IMR-90 (cell line): Measurements from ENCODE around the gene KITLG. TPM values are rescaled to one million over a fixed set of nuclear protein-coding genes. Genes with fewer than 3 reads are reported as not detected.
A peak's percentile ranks its signal among the peaks of the same experiment; 100 is the strongest.

Experiments
- ATAC-seq: fragments of 200-7000 bp; cut with Tn5 transposase; 2 replicates; pipeline ENCODE4 v1.9.1; 2020; ENCODE audit warnings: low read depth, mild to moderate bottlenecking, moderate library complexity
- BruUV-seq: library from RNA; stranded (reverse); fragments of 400-500 nt; replicated peaks from 2 replicates; lab custom pipeline; 2021; lab: Mats Ljungman, UMichigan
- CTCF ChIA-PET: fragments of 300-600 bp; formaldehyde crosslinking; extraction: SDS; loops from one replicate; lab custom pipeline; 2021; ENCODE audit warnings: antibody characterized with exemption; lab: Yijun Ruan, JAX
- POLR2A ChIA-PET: fragments of 300-600 bp; sonication (Branson Sonifier 250); formaldehyde crosslinking; loops from one replicate; lab custom pipeline; 2022; ENCODE audit warnings: antibody characterized with exemption; ENCODE audit not compliant: unreplicated experiment; lab: Charles Lee
- DNase-seq: peaks from one replicate; pipeline ENCODE4 v3.0.0; 2013
- H2AFZ ChIP-seq: replicated peaks from 2 replicates; pipeline ENCODE3; 2013; ENCODE audit warnings: low read length, mild to moderate bottlenecking; ENCODE audit not compliant: poor library complexity
- H2AK5ac ChIP-seq: 2 replicates; pipeline ENCODE4 v1.6.1; 2013; ENCODE audit warnings: low read depth, low read length, inconsistent platforms
- H2AK9ac ChIP-seq: replicated peaks from 2 replicates; pipeline ENCODE3; 2013; ENCODE audit warnings: mild to moderate bottlenecking, low read depth, low read length, moderate library complexity; ENCODE audit not compliant: poor library complexity
- H2BK120ac ChIP-seq: 2 replicates; pipeline ENCODE4 v1.6.1; 2013; ENCODE audit warnings: low read depth, low read length, inconsistent platforms
- H2BK15ac ChIP-seq: 3 replicates; pipeline ENCODE4 v1.6.1; 2013; ENCODE audit warnings: low read depth, low read length, inconsistent platforms
- H2BK20ac ChIP-seq: 2 replicates; pipeline ENCODE4 v1.6.1; 2013; ENCODE audit warnings: low read depth, mild to moderate bottlenecking, inconsistent platforms, low read length, moderate library complexity
- H2BK5ac ChIP-seq: 2 replicates; pipeline ENCODE4 v1.6.1; 2013; ENCODE audit warnings: mild to moderate bottlenecking, low read depth, low read length, inconsistent platforms; ENCODE audit not compliant: poor library complexity, severe bottlenecking
- H3K14ac ChIP-seq: replicated peaks from 2 replicates; pipeline ENCODE4 v1.6.1; 2013; ENCODE audit warnings: low read depth, low read length, inconsistent platforms
- H3K18ac ChIP-seq: 2 replicates; pipeline ENCODE4 v1.6.1; 2013; ENCODE audit warnings: low read depth, low read length, control low read depth
- H3K23ac ChIP-seq: 2 replicates; pipeline ENCODE4 v1.6.1; 2013; ENCODE audit warnings: low read depth, low read length, inconsistent platforms
- H3K27ac ChIP-seq: 2 replicates; pipeline ENCODE4 v1.5.1; 2013; ENCODE audit warnings: mild to moderate bottlenecking, control low read depth, low read length; ENCODE audit not compliant: insufficient read depth
- H3K27me3 ChIP-seq: 2 replicates; pipeline ENCODE4 v1.6.1; 2013; ENCODE audit warnings: low read length; ENCODE audit not compliant: control insufficient read depth, insufficient read depth
- H3K36me3 ChIP-seq: 2 replicates; pipeline ENCODE4 v1.6.1; 2013; ENCODE audit warnings: low read length, mixed read lengths; ENCODE audit not compliant: control insufficient read depth, insufficient read depth
- H3K4ac ChIP-seq: 2 replicates; pipeline ENCODE4 v1.6.1; 2013; ENCODE audit warnings: low read depth, low read length, inconsistent platforms
- H3K4me1 ChIP-seq: 2 replicates; pipeline ENCODE4 v1.6.1; 2013; ENCODE audit warnings: low read length, mixed read lengths; ENCODE audit not compliant: control insufficient read depth, insufficient read depth
- H3K4me2 ChIP-seq: 2 replicates; pipeline ENCODE4 v1.6.1; 2013; ENCODE audit warnings: low read depth, mild to moderate bottlenecking, control low read depth, low read length, moderate library complexity
- H3K4me3 ChIP-seq: 2 replicates; pipeline ENCODE4 v1.5.1; 2013; ENCODE audit warnings: low read depth, mild to moderate bottlenecking, control low read depth, low read length, moderate library complexity; ENCODE audit not compliant: insufficient read depth
- H3K56ac ChIP-seq: 2 replicates; pipeline ENCODE4 v1.6.1; 2013; ENCODE audit warnings: low read length, inconsistent platforms; ENCODE audit not compliant: insufficient read depth; ENCODE audit errors: extremely low read depth
- H3K79me1 ChIP-seq, 2 experiments: 2 replicates each; pipeline ENCODE4 v1.6.1; 2013; ENCODE audit warnings: low read length in 2 of 2, inconsistent platforms in 1 of 2, low read depth in 1 of 2
- H3K9ac ChIP-seq: 2 replicates; pipeline ENCODE4 v1.6.1; 2013; ENCODE audit warnings: low read depth, low read length, control low read depth
- H3K9me1 ChIP-seq: 2 replicates; pipeline ENCODE4 v1.6.1; 2013; ENCODE audit warnings: low read length, inconsistent platforms; ENCODE audit not compliant: insufficient read depth
- H3K9me3 ChIP-seq: 2 replicates; pipeline ENCODE4 v1.6.1; 2013; ENCODE audit warnings: low read length; ENCODE audit not compliant: control insufficient read depth, insufficient read depth
- H4K20me1 ChIP-seq: 2 replicates; pipeline ENCODE4 v1.6.1; 2013; ENCODE audit warnings: low read length, inconsistent platforms; ENCODE audit not compliant: insufficient read depth
- H4K5ac ChIP-seq: 2 replicates; pipeline ENCODE4 v1.6.1; 2013; ENCODE audit warnings: mild to moderate bottlenecking, low read depth, low read length, control low read depth
- H4K8ac ChIP-seq, 2 experiments: 2 replicates each; pipeline ENCODE4 v1.6.1; 2013; ENCODE audit warnings: low read depth in 2 of 2, low read length in 2 of 2, control low read depth in 1 of 2, inconsistent platforms in 1 of 2
- H4K91ac ChIP-seq: 2 replicates; pipeline ENCODE4 v1.6.1; 2013; ENCODE audit warnings: low read depth, low read length, inconsistent platforms; ENCODE audit not compliant: insufficient read depth
- BHLHE40 ChIP-seq: fragments of 150-350 bp; IDR thresholded peaks from 2 replicates; pipeline ENCODE4 v1.6.1; 2016; ENCODE audit warnings: mild to moderate bottlenecking, low read depth, low read length
- MAFK ChIP-seq: IDR thresholded peaks from 2 replicates; pipeline ENCODE4 v1.6.1; 2012; ENCODE audit warnings: low read depth, low read length, improper control_type of control experiment
- MAZ ChIP-seq: IDR thresholded peaks from 2 replicates; pipeline ENCODE4 v1.6.1; 2012; ENCODE audit warnings: low read depth, mild to moderate bottlenecking, low read length, improper control_type of control experiment, moderate library complexity, borderline replicate concordance
- MXI1 ChIP-seq: IDR thresholded peaks from 2 replicates; pipeline ENCODE4 v1.6.1; 2012; ENCODE audit warnings: low read depth, mild to moderate bottlenecking, low read length, moderate library complexity, borderline replicate concordance
- RCOR1 ChIP-seq: IDR thresholded peaks from 2 replicates; pipeline ENCODE4 v1.6.1; 2012; ENCODE audit warnings: mild to moderate bottlenecking, low read length, improper control_type of control experiment; ENCODE audit not compliant: insufficient replicate concordance
- WGBS, 2 experiments: methylation state at CpG; one replicate each; pipeline versions ENCODE4 v1.1.5 to v1.1.7; 2013; ENCODE audit warnings: missing lambda C conversion rate in 2 of 2; ENCODE audit not compliant: insufficient read length in 1 of 2; ENCODE audit errors: extremely low coverage in 2 of 2; 5-methylcytosine and 5-hydroxymethylcytosine counted together
- dilution Hi-C: fragments of 300-500 bp; cut with HindIII; formaldehyde crosslinking; loops from one replicate; pipeline ENCODE4 v1.14.3; 2018; ENCODE audit warnings: low sequenced_read_pairs; ENCODE audit not compliant: unreplicated experiment
- in situ Hi-C: fragments of 300-500 bp; cut with MboI; formaldehyde crosslinking; loops from 3 replicates; pipeline ENCODE4 v1.14.3; 2019; ENCODE audit warnings: low sequenced_read_pairs, inconsistent platforms, mixed read lengths
- intact Hi-C: fragments of 100-400 bp; cut with micrococcal nuclease; formaldehyde crosslinking; loops from 2 replicates; pipeline ENCODE4 v1.10.0; 2022
- polyA plus RNA-seq, 3 experiments: library from polyadenylated mRNA; depleted of rRNA; stranded (reverse); fragments of >200 nt; gene quantifications; 2 replicates each; pipeline ENCODE4 v1.2.3, GENCODE V29; 2012; ENCODE audit warnings: low replicate concordance in 1 of 3
- total RNA-seq: library from RNA; depleted of rRNA; stranded (reverse); fragments of >200 nt; gene quantifications from 2 replicates; pipeline ENCODE4 v1.2.3, GENCODE V29; 2012
- TF ChIP-seq, protein P1 (sequence below): conservative IDR thresholded peaks from 2 replicates; pipeline ENCODE4 v1.5.1; 2012; ENCODE audit warnings: mild to moderate bottlenecking, low read depth, low read length, improper control_type of control experiment
- TF ChIP-seq, protein P2 (sequence below): fragments of 150-350 bp; IDR thresholded peaks from 2 replicates; pipeline ENCODE4 v1.6.1; 2017; ENCODE audit warnings: mild to moderate bottlenecking, antibody characterized with exemption, low read length, low read depth

KITLG gene
- total and polyA plus RNA-seq, 2 of the 4 experiments (the other 2 are of a cell fraction) = 14.5 to 87.5 TPM

DNA sequence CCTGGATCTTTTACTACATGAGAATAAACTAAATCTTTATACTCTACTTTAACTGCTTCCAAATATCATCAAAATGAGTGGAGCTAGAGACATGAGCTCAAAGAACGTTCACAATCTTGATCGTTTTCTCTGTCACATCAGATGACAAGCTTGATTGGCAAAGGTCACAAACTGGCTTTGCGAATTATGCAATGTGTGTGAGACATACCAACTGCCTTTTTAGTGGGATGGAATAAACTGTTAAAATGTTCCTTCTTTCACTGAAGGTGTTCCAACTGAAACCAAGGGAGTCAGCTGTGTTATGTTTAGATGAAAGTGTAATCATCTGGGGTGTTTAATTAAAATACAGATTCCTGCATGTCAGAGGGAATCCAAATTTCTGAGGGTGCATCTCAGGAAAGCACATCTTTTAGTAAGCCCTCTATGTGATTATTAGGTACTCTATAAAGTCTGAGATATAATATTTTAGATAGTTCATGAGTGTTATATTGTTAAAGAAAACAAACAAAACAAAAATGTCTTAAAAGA lies 21.9 kb downstream of the KITLG start:
- BruUV-seq = no TSS peak
- in situ Hi-C loops = no loop called here
- H3K18ac ChIP-seq = peak overlapping the region; percentile 82; the same call in 1 of the 2 replicates
- H3K4me1 ChIP-seq = peaks cover 9% of the 10 kb centered on the region
- no peak overlapping the region; the same call in 1 of the 2 replicates for H2BK120ac ChIP-seq
- CTCF ChIA-PET = no interaction called here
- 0 out of 2 replicates have a peak overlapping the region, but pooled peaks have one; percentile 51 for H2BK20ac ChIP-seq
- H4K8ac ChIP-seq = peak overlapping the region in 1 of 2 experiments; percentile 31; a peak in 1 of 4 replicates
- H3K4ac ChIP-seq = no peak overlapping the region; the same call in 1 of the 2 replicates
- H3K36me3 ChIP-seq = no peaks in the 10 kb centered on the region; the same call in 1 of the 2 replicates
- H3K4me3 ChIP-seq = no peak overlapping the region
- no peak overlapping the region for H2AFZ ChIP-seq
- H2BK5ac ChIP-seq = no peak overlapping the region
- peaks cover 18 to 67% of the 10 kb centered on the region in 2 experiments for H3K79me1 ChIP-seq
- no peaks in the 10 kb centered on the region for H3K27me3 ChIP-seq
- H3K4me2 ChIP-seq = no peak overlapping the region
- no peak for ATAC-seq
- H4K20me1 ChIP-seq = no peaks in the 10 kb centered on the region; the same call in 1 of the 2 replicates
- no peak for DNase-seq
- no peaks in the 10 kb centered on the region for H3K9me3 ChIP-seq
- WGBS, 2 experiments = no CpG with 5 or more reads among the region's 3 CpGs
- TF ChIP-seq MAZ (no peak), MAFK (no peak), BHLHE40 (no peak), MXI1 (no peak), RCOR1 (no peak)
- TF ChIP-seq, protein P1, sequence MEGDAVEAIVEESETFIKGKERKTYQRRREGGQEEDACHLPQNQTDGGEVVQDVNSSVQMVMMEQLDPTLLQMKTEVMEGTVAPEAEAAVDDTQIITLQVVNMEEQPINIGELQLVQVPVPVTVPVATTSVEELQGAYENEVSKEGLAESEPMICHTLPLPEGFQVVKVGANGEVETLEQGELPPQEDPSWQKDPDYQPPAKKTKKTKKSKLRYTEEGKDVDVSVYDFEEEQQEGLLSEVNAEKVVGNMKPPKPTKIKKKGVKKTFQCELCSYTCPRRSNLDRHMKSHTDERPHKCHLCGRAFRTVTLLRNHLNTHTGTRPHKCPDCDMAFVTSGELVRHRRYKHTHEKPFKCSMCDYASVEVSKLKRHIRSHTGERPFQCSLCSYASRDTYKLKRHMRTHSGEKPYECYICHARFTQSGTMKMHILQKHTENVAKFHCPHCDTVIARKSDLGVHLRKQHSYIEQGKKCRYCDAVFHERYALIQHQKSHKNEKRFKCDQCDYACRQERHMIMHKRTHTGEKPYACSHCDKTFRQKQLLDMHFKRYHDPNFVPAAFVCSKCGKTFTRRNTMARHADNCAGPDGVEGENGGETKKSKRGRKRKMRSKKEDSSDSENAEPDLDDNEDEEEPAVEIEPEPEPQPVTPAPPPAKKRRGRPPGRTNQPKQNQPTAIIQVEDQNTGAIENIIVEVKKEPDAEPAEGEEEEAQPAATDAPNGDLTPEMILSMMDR = no peak
- TF ChIP-seq, protein P2, sequence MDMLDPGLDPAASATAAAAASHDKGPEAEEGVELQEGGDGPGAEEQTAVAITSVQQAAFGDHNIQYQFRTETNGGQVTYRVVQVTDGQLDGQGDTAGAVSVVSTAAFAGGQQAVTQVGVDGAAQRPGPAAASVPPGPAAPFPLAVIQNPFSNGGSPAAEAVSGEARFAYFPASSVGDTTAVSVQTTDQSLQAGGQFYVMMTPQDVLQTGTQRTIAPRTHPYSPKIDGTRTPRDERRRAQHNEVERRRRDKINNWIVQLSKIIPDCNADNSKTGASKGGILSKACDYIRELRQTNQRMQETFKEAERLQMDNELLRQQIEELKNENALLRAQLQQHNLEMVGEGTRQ = no peak
- H3K9me1 ChIP-seq = peaks cover 9% of the 10 kb centered on the region
- no peak overlapping the region for H2BK15ac ChIP-seq
- H3K56ac ChIP-seq = no peak overlapping the region
- H3K27ac ChIP-seq = no peak overlapping the region
- H2AK5ac ChIP-seq = no peak overlapping the region
- no peak overlapping the region for H2AK9ac ChIP-seq
- H4K5ac ChIP-seq = no peak overlapping the region; the same call in 1 of the 2 replicates
- H4K91ac ChIP-seq = no peak overlapping the region
- H3K23ac ChIP-seq = no peak overlapping the region
- H3K9ac ChIP-seq = no peak overlapping the region
- dilution Hi-C loops = no loop called here
- intact Hi-C loops = no loop called here
- POLR2A ChIA-PET = no interaction called here
- no peak overlapping the region for H3K14ac ChIP-seq
